Femur (tissue), 1 donor: ENCODE data around the gene VWA1.
"Not testable (repeated sequence)": the region's sequence is repeated elsewhere in the genome, so short reads cannot be mapped to it uniquely, and the experiment has no call there.

Experiments
- DNase-seq: peaks from one replicate; pipeline ENCODE4 v3.0.0-alpha.2; 2017

Gene VWA1, protein sequence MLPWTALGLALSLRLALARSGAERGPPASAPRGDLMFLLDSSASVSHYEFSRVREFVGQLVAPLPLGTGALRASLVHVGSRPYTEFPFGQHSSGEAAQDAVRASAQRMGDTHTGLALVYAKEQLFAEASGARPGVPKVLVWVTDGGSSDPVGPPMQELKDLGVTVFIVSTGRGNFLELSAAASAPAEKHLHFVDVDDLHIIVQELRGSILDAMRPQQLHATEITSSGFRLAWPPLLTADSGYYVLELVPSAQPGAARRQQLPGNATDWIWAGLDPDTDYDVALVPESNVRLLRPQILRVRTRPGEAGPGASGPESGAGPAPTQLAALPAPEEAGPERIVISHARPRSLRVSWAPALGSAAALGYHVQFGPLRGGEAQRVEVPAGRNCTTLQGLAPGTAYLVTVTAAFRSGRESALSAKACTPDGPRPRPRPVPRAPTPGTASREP

DNA sequence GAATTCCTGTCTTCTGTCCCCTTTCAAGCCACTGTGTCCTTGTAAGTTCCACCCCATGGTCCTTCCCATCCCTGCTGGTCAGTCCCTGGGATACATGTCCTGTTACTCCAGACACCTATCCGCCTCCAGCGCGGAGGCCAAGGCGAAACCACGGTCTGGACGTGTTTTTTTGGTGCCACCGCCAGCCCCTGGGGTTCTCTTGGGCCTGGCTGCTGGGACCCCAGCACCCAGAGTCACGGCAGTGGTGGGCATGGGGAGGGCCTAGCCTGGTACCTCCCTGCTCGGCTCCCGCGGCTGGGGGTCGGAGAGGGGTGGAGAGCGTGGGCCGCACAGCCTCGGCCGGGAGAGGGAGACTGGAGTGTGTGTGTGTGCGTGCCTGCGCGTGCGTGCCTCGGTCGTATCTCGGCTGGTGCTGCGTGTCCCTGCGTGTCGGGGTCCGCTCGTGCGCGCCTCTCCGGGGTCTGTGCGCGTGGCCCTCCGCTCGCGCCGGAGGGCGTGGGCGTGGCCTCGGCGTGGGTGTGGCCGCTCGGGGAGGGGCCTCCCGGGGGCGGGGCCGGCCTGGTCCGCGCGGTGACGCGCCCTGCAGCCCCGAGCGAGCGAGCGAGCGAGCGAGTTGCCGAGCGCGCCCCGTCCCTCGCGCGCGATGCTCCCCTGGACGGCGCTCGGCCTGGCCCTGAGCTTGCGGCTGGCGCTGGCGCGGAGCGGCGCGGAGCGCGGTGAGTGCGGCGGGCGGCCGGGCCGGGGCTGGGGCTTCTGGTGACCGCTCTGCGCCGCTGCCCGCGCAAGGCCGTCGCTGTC, at the start of gene VWA1:
Gene VWA1, plus strand, starts transcription at position 585 of the 798 bp plus-strand sequence. Its CDS starts 59 bp downstream, at position 644.
- DNase-seq: peak; percentile 84

DNA sequence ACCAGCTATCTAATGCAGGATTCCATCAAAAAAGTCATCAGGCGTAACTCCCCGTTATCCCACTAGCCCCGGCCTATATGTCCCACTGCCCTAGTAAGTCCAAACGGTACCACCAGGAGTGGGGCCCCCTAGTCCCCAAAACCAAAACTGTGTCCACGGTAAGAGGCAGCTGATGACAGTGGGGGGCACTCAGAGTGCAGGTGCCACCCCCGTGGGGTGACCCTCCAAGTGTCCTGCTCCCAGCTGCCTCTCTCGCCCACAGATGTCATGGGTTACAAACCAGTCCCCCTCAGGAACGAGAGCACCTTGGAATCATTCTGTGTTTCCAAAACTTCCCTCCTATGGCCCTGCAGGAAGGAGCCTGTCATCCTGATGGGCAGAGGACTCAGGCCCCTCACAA, 49.6 kb upstream of the VWA1 start:
- DNase-seq: no peak

GRCh38 chr1:1387098-1388077, 48.1 kb upstream of the VWA1 start:
- no peak for DNase-seq

DNA sequence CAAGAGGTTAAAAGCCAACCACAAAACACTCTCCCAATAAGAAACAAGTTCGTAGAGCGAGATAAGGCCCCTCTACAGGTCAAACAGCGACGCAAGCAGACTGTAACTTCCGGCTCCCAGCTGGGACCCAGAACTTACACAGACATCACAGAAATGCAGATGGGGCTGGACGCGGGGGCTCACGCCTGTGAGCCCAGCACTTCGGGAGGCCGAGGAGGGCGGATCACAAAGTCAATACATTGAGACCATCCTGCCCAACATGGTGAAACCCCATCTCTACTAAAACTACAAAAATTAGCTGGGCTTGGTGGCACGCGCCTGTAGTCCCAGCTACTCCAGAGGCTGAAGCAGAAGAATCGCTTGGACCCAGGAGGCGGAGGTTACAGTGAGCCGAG, 47.4 kb upstream of the VWA1 start:
- DNase-seq: no peak

DNA sequence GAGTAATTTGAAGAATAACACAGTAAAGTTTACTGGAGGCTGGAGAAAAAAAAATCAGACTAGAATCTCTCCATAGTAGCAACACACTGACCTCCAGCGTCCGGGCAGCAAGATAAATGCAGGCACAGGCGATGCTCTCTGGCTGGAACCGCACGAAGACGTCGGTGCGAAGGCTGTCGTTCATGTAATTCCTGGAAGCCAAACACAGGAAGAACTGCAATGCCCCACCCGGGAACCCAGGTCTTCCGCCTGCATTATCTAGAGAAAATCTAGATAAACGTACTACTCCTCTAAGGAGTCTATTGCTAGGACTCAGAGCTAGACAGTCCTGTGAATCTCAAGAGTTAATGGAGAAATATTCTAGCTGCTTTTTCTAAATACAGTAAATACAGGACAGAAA, 44.8 kb upstream of the VWA1 start:
- no peak for DNase-seq

- no peak for DNase-seq
These were observed 44.3 kb upstream of the VWA1 start for GRCh38 chr1:1391225-1391624.

GRCh38 chr1:1393014-1393413, 42.5 kb upstream of the VWA1 start:
- no peak for DNase-seq

GRCh38 chr1:1393428-1393827, 42.1 kb upstream of the VWA1 start:
- DNase-seq: no peak

DNA sequence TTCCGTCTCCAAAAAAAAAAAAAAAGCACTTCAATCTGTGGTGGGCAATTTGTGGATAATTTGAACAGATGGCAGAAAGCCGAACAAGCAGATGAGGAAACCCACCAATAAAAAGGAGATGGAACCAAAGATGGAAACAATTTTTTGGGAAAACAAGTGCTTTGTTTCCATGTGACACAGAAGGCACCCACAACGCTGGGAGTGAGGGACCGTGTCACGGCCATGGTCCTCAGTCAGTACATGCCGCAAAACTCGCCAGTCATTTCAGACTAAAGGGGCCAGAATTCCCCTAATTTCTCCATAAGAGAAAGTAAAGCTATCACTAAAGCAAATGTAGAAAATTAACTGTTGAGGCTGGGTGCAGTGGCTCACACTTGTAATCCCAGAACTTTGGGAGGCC, 41.4 kb upstream of the VWA1 start:
- DNase-seq: no peak

GRCh38 chr1:1395166-1395565, 40.3 kb upstream of the VWA1 start:
- DNase-seq: no peak

GRCh38 chr1:1397839-1398523, 37.5 kb upstream of the VWA1 start:
- no peak for DNase-seq

- no peak for DNase-seq
These were observed 36.8 kb upstream of the VWA1 start for GRCh38 chr1:1398677-1399186.

DNA sequence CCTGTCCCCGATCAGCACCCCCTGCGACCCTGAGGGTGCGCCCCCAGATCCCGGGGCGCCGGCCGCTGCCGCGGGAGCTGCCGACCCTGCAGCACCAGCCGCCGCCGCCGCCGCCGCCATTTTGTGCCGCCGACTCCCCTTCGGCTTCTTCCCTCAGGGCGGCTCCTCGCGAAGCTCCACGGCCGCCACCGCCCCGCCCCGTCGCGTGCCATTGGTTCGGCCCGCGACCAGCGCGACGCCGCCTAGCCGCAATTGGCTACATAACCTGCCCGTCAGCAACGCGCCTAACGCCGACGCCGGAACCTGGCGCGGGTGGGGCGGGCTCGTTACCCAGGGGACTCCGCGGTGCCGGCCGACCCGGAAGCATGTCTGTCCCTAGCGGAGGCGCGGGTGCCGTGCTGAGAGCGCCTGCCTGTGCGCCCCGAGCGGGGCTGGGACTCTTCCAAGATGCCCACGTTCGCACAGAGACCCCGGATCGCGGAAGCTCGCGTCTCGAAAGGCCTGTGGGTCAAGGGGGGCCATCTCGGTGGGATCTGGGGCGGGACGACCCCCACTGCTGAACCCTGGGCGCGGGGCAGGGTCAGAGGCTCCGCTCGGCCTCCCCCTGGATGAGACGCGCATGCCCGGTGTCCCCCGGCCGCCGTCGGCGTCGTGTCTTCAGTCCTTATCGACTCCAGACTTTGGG, 36.2 kb upstream of the VWA1 start, which contains the start of gene CCNL2:
Gene CCNL2, minus strand, starts transcription at position 149 of the 685 bp plus-strand sequence. Its CDS starts 29 bp downstream, at position 120.
- peak; percentile 99 for DNase-seq

GRCh38 chr1:1399872-1400575, 35.5 kb upstream of the VWA1 start:
- DNase-seq: no peak

GRCh38 chr1:1400576-1401456, 34.7 kb upstream of the VWA1 start:
- DNase-seq: no peak

DNA sequence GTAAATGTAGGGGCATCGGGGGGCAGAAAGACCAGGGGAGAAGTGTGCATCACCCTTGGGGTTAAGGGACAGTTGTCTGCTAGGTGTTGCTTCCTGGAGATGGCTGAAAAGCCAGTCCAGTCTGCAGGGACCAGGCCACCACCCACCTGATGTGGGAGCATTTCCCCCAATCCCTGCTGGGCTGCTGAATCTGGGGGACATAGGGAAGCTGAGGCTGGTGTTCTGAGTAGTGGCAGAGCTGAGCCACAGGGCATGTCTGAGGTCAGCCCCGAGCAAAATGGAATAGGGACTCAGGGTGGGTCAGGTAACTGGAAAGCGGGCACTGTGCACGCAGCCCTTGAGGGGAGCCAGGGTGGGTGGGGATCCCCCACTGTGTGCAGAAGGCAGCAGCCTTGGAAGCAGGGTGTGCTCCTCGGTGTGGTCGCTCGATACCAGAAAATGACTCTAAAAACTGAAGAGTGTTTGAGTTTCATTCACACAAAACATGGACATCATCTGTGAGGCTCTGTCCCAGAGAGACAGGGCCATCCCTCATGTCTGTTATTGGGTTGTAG, 34.0 kb upstream of the VWA1 start:
- no peak for DNase-seq

DNA sequence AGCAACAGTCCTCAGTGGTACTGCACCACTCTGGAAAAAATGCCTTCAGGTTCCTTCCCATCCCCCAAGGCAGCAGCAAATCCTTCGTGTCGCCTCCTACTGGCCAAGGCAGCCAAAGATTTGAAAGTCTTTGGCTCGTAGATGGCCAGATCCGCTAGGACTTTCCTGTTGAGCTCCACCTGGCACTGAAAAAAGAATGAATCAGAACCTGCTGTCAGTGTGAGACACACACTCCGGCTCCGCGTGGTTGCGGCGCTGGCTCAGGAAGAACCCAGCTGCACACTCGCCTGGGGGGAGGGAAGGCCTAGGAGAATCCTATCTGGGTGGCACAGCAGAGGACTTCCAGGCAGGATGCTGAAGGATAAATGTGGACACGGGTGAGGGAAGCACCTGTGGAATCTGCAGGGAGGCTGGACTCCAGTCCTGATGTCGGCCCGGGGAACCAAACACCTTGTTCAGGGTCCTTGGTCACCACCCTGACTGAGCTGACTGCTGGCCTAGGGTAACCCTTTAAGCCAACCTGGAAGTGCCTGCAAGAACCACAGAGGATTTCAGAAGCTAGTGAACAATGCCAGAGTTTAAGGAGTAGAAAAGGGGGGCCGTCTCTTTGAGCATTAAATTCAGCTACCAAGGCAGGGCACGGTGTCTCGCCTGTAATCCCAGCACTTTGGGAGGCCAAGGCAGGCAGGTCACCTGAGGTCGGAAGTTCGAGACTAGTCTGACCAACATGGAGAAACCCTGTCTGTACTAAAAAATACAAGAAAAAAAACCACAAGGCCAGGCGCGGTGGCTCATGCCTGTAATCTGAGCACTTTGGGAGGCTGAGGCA, 33.2 kb upstream of the VWA1 start:
- no peak for DNase-seq

- not testable (repeated sequence) for DNase-seq
These were observed 32.5 kb upstream of the VWA1 start for GRCh38 chr1:1402901-1403392.
